Astrocyte (in vitro differentiated cells and primary cell): ENCODE data around the gene TGM5. TPM values are rescaled to one million over a fixed set of nuclear protein-coding genes. Genes with fewer than 3 reads are reported as not detected.

ENCODE experiments used
- DNase-seq: peaks from one replicate; pipeline ENCODE4 v3.0.0-alpha.2; 2010; ENCODE audit warnings: low read depth
- FAIRE-seq: peaks from 2 replicates; lab custom pipeline; 2011; peaks lifted over from hg19 to GRCh38; lab: Jason Lieb, UNC
- H2AFZ ChIP-seq: 2 replicates; pipeline ENCODE4 v1.6.0; 2012; ENCODE audit warnings: low read depth, low read length, inconsistent platforms
- H3K27ac ChIP-seq: 2 replicates; pipeline ENCODE4 v1.5.1; 2011; ENCODE audit warnings: low read depth, low read length, inconsistent platforms
- H3K27me3 ChIP-seq: 2 replicates; pipeline ENCODE4 v1.6.0; 2011; ENCODE audit warnings: low read length, inconsistent platforms; ENCODE audit not compliant: insufficient read depth
- H3K36me3 ChIP-seq: 2 replicates; pipeline ENCODE4 v1.5.1; 2011; ENCODE audit warnings: low read length, inconsistent platforms; ENCODE audit not compliant: insufficient read depth
- H3K4me1 ChIP-seq: 2 replicates; pipeline ENCODE4 v1.5.1; 2011; ENCODE audit warnings: low read length, inconsistent platforms; ENCODE audit not compliant: insufficient read depth
- H3K4me2 ChIP-seq: 2 replicates; pipeline ENCODE4 v1.6.0; 2012; ENCODE audit warnings: low read length, inconsistent platforms
- H3K4me3 ChIP-seq: 2 replicates; pipeline ENCODE4 v1.5.1; 2011; ENCODE audit warnings: low read depth, mild to moderate bottlenecking, low read length, inconsistent platforms; ENCODE audit not compliant: insufficient read depth
- H3K79me2 ChIP-seq: 2 replicates; pipeline ENCODE4 v1.6.0; 2012; ENCODE audit warnings: mild to moderate bottlenecking, low read length, inconsistent platforms; ENCODE audit not compliant: insufficient read depth
- H3K9ac ChIP-seq: 2 replicates; pipeline ENCODE4 v1.6.0; 2012; ENCODE audit warnings: mild to moderate bottlenecking, low read length, inconsistent platforms
- H3K9me3 ChIP-seq: 2 replicates; pipeline ENCODE4 v1.5.1; 2012; ENCODE audit warnings: low read depth, mild to moderate bottlenecking, low read length, inconsistent platforms; ENCODE audit not compliant: insufficient read depth
- H4K20me1 ChIP-seq: 2 replicates; pipeline ENCODE4 v1.6.0; 2012; ENCODE audit warnings: low read length, inconsistent platforms; ENCODE audit not compliant: insufficient read depth
- H3K27ac Mint-ChIP-seq: one replicate; pipeline ENCODE4 v1.8.0; 2021; ENCODE audit warnings: mild to moderate bottlenecking, mixed read lengths; ENCODE audit not compliant: unreplicated experiment
- H3K27me3 Mint-ChIP-seq: one replicate; pipeline ENCODE4 v1.8.0; 2021; ENCODE audit warnings: low read depth, mixed read lengths; ENCODE audit not compliant: unreplicated experiment
- H3K36me3 Mint-ChIP-seq: one replicate; pipeline ENCODE4 v1.8.0; 2021; ENCODE audit warnings: low read depth, mixed read lengths; ENCODE audit not compliant: unreplicated experiment
- H3K4me1 Mint-ChIP-seq: one replicate; pipeline ENCODE4 v1.8.0; 2021; ENCODE audit warnings: low read depth, mixed read lengths; ENCODE audit not compliant: unreplicated experiment
- H3K4me3 Mint-ChIP-seq: one replicate; pipeline ENCODE4 v1.8.0; 2021; ENCODE audit warnings: mild to moderate bottlenecking, moderate library complexity, mixed read lengths; ENCODE audit not compliant: unreplicated experiment
- H3K9me3 Mint-ChIP-seq: one replicate; pipeline ENCODE4 v1.8.0; 2021; ENCODE audit warnings: mild to moderate bottlenecking, mixed read lengths; ENCODE audit not compliant: unreplicated experiment
- EZH2 ChIP-seq: IDR thresholded peaks from 2 replicates; pipeline ENCODE4 v1.6.1; 2012; ENCODE audit warnings: mild to moderate bottlenecking, low read length, inconsistent platforms; ENCODE audit not compliant: insufficient read depth
- total RNA-seq: library from RNA; stranded (reverse); gene quantifications from 2 replicates; pipeline ENCODE4 v1.2.1, GENCODE V29; 2021
- TF ChIP-seq, protein P1 (sequence below): IDR thresholded peaks from 2 replicates; pipeline ENCODE4 v1.5.1; 2011; ENCODE audit warnings: low read depth, mild to moderate bottlenecking, inconsistent platforms, low read length, moderate library complexity; ENCODE audit not compliant: insufficient read depth

TGM5 gene
- total RNA-seq, 1 donor from 2014 or later, result 0.16 TPM

DNA sequence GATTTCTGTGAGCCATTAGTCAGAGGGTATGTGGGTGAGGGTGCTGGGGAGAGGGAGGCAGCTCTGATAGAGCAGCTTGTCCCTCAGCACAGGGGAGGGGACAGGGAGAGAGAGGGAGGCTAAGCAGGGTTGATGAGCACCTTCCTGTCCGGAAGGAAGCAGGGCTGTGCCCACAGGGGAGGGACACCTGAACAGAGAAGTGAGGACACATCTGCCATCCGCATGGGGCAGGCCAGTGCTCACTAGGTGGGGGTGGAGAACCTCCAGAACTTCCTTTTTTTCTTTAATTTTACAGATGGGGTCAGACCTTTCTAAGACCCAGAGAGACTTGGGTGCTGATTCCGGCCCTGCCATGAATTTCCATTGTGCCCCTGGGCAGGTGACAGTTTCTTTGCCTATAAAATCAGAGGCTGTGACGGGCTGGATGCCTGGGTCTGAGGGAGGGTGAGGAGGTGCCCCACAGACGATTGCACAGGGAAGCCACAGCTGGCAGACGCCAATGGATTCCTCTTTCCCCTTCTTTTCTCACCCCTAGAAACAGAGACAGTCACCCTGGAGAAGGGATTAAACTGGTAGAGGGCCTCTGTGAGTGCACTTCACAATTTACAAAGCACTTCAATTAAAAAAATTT lies 4.1 kb upstream of the TGM5 start:
- H3K36me3 ChIP-seq, result no peaks in the 10 kb centered on the region
- H3K4me2 ChIP-seq, result no peak overlapping the region
- no peaks in the 10 kb centered on the region for H3K36me3 Mint-ChIP-seq
- H3K4me3 Mint-ChIP-seq, result no peak overlapping the region
- H3K9me3 Mint-ChIP-seq, result peaks cover 7% of the 10 kb centered on the region
- no peaks in the 10 kb centered on the region for H3K79me2 ChIP-seq
- no peaks in the 10 kb centered on the region for H4K20me1 ChIP-seq
- H3K4me1 Mint-ChIP-seq, result no peaks in the 10 kb centered on the region
- no peaks in the 10 kb centered on the region for H3K9me3 ChIP-seq
- no peak overlapping the region for H3K27ac ChIP-seq
- H3K9ac ChIP-seq, result no peak overlapping the region
- no peaks in the 10 kb centered on the region for H3K4me1 ChIP-seq
- H3K4me3 ChIP-seq, result no peak overlapping the region
- no peak for DNase-seq
- H3K27me3 ChIP-seq, result peaks cover 21% of the 10 kb centered on the region
- no peak overlapping the region for H3K27ac Mint-ChIP-seq
- no peak overlapping the region for H2AFZ ChIP-seq
- FAIRE-seq, result no peak
- H3K27me3 Mint-ChIP-seq, result peaks cover 37% of the 10 kb centered on the region
- TF ChIP-seq EZH2, result no peak
- TF ChIP-seq, protein P1, sequence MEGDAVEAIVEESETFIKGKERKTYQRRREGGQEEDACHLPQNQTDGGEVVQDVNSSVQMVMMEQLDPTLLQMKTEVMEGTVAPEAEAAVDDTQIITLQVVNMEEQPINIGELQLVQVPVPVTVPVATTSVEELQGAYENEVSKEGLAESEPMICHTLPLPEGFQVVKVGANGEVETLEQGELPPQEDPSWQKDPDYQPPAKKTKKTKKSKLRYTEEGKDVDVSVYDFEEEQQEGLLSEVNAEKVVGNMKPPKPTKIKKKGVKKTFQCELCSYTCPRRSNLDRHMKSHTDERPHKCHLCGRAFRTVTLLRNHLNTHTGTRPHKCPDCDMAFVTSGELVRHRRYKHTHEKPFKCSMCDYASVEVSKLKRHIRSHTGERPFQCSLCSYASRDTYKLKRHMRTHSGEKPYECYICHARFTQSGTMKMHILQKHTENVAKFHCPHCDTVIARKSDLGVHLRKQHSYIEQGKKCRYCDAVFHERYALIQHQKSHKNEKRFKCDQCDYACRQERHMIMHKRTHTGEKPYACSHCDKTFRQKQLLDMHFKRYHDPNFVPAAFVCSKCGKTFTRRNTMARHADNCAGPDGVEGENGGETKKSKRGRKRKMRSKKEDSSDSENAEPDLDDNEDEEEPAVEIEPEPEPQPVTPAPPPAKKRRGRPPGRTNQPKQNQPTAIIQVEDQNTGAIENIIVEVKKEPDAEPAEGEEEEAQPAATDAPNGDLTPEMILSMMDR, result no peak

DNA sequence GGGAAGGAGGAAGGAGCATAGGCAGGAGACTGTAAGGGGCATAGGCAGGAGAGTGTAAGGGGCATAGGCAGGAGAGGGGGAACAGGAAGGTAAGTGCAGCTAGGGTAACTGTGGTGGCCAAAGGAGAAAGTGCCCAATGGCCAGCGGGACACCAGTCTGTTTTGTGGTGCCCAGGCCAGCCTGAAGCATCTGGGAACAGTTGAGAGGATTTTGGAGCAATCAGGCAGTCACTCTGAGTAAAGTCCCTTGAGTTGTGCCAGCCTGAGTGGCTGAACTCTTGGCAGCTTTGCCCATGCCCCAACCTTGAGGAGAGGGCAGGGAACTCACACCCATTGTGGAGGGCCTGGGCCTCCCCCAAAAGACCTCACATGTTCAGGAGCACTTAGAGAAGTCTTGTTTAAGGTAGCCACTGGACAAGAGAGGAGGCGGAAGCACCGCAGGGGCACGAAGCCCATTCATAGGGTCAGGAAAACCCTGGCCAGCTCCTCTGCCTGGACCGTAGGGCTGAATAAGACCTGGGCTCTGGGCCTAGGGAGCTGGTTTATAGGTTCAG lies 3.5 kb upstream of the TGM5 start:
- TF ChIP-seq, protein P1, result no peak
- no peak for TF ChIP-seq EZH2
- Mint-ChIP-seq H3K9me3 (peaks cover 7% of the 10 kb centered on the region), H3K36me3 (no peaks in the 10 kb centered on the region), H3K27me3 (peaks cover 39% of the 10 kb centered on the region), H3K27ac (no peak overlapping the region), H3K4me3 (no peak overlapping the region), H3K4me1 (no peaks in the 10 kb centered on the region)
- Histone ChIP-seq H3K4me3 (no peak overlapping the region), H3K79me2 (no peaks in the 10 kb centered on the region), H3K9ac (no peak overlapping the region), H3K27me3 (peaks cover 22% of the 10 kb centered on the region), H2AFZ (no peak overlapping the region), H3K9me3 (no peaks in the 10 kb centered on the region), H3K27ac (no peak overlapping the region), H3K4me2 (no peak overlapping the region), H3K4me1 (no peaks in the 10 kb centered on the region), H3K36me3 (no peaks in the 10 kb centered on the region), H4K20me1 (no peaks in the 10 kb centered on the region)
- DNase-seq (no peak), FAIRE-seq (no peak)
